Stimulated activated CD8-positive, alpha-beta memory T cell treated with anti-CD3 and anti-CD28 coated beads, Interleukin-4, amount 100 ng/mL, for 24 hours (primary cell): ENCODE data around the gene HK3.

Experiments used
- DNase-seq: peaks from one replicate; pipeline ENCODE4 v3.0.0-alpha.2; 2020; ENCODE audit warnings: low read depth

The HK3 gene

GRCh38 chr5:176902102-176902814 lies 3.1 kb upstream of the HK3 start:
- DNase-seq = no peak

- DNase-seq = no peak
These were observed 2.3 kb upstream of the HK3 start for GRCh38 chr5:176901260-176902101.

- no peak for DNase-seq
These were observed 1.6 kb upstream of the HK3 start for GRCh38 chr5:176900780-176901204.

- no peak for DNase-seq
These were observed 1.0 kb upstream of the HK3 start for GRCh38 chr5:176899946-176900779.

DNA sequence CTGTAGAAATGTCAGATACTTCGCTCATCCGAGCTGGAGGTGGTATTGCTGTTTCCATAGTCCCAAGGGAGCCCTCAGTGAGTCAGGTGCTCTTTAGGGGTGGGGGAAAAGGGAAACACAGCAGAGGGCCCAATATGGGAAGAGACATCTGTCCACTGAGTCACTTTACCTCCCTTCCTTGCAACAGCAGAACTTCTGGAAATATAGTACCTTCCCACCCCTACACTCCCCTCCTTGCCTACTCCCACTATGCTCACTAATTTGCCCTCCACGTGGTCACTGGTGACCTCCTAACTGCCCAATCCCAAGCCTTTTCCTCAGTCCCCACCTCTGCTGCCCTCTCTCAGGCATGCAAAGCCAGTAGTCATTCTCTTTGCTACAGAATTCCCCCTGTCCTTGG lies 1.9 kb downstream of the HK3 start:
- DNase-seq = no peak

DNA sequence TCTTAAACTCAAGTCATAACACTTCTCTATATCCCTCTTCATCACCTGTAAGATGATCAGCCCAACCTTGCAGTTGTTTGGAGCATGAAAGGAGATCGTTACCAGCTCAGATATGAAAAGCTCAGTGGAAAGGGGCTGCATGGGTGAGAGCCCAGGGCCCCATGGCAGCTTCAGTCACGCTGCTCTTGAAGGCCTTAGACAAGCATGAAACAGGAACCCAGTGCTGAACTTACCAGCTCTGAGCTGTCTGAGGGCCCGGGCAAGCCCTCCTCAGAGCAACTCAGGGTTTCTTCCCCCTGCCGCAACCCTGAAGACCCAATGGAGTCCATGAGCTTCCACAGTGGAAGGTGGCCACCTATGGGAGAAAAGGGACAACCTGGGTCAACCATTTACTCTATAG lies 3.3 kb downstream of the HK3 start:
- DNase-seq = no peak

GRCh38 chr5:176894298-176894697 lies 4.8 kb downstream of the HK3 start:
- DNase-seq = no peak

DNA sequence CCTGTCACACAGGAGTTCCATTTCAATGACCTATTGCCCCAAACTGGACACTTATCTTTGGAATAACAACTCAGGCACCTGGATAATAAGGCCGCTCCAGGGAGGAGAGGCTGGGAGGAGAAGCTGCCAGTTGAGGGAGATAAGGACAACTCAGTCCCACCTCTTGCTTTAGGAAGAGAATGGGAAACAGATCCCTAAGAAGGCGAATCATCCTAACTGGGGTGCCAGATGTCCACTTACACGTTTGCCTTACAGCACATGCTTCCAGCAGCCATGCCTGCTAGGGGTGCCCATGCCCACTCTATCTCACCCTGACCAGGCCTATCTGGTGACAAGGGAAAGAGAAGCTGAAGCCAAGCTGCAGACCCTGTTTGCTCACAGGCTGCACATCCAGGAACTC lies 6.5 kb downstream of the HK3 start:
- no peak for DNase-seq

DNA sequence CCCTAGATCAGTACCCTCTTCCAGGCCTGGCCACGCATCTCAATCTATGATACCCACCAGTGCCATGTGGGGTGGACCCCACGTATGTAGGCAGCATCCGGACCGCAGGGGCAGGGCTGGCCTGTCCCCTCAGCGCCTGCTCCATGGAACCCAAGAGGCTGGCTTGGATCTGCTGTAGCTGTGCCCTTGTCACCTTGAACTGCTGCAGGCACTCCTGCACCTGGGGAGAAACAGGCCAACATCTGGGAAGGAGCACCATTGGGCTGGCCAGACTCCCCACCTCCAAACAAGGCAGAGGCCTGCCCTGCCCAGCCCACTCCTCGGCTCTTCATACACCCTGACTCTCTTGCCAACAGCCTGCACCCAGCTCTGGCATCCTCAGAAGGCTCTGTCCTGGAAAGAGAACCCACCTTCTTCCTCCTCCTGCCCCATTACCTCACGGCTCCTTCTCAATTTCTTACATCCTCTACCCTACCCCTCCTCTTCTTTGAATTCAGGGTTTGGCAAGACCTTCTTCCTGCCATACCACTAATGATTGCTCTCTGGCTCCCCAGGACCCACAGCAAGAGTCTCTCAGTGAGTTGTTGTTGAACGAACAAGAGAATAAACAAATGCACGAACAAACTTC lies 7.7 kb downstream of the HK3 start:
- DNase-seq = no peak

DNA sequence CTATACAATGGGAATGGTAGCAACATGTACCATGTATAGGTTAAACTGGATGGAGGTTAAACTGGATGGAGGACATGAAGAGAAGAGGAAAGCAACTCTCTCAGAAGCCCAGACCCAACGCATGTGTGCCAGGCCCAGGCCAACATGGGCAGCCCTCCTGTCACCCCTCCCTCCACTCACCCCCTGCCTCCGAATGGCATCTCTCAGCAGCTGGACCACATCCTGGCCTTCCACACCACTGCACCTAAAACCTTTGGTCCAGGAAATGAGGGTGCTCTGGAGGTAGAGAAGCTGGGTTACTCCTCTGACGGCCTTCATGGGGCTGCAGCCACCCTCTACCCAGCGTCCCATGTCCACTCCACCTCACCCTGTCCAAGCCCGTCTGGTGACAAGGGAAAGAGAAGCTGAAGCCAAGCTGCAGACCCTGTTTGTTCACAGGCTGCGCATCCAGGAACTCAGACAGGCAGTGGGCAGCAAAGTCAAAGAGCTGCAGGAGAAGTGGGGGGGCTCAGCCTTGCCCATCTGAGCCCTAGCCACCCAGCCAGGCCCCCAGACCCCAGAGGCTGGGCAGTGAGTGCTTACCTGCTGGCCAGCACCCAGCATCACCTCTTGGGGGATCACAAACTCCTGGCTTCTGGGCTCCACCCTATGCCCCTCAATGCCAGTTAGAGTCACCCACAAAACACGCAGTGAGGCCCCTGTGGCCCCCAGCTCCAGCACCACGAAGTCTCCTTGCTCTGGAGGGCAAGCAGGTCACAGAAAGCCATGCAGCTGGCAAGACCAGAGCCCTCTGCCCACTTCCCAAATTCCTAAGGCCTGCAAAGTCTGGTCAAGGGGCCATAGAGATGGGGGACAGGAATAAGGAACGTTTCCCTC lies 8.5 kb downstream of the HK3 start:
- no peak for DNase-seq

- DNase-seq = no peak
These were observed 9.5 kb downstream of the HK3 start for GRCh38 chr5:176889321-176890280.

DNA sequence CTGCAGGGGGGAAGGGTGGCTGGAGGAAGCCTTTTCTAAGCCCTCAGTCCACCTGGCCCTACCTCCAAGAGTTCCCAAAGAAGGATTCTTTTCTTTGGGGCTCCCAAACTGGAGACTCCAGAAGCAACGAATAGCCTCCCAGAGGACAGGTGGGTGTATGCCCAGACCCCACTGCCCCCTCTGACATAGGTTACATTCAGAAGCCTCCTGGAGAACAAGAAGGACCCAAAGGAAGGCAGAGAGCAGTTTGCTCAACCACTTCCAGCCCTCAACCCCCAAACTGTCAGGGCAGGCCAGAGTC lies 10.3 kb downstream of the HK3 start:
- DNase-seq = no peak

DNA sequence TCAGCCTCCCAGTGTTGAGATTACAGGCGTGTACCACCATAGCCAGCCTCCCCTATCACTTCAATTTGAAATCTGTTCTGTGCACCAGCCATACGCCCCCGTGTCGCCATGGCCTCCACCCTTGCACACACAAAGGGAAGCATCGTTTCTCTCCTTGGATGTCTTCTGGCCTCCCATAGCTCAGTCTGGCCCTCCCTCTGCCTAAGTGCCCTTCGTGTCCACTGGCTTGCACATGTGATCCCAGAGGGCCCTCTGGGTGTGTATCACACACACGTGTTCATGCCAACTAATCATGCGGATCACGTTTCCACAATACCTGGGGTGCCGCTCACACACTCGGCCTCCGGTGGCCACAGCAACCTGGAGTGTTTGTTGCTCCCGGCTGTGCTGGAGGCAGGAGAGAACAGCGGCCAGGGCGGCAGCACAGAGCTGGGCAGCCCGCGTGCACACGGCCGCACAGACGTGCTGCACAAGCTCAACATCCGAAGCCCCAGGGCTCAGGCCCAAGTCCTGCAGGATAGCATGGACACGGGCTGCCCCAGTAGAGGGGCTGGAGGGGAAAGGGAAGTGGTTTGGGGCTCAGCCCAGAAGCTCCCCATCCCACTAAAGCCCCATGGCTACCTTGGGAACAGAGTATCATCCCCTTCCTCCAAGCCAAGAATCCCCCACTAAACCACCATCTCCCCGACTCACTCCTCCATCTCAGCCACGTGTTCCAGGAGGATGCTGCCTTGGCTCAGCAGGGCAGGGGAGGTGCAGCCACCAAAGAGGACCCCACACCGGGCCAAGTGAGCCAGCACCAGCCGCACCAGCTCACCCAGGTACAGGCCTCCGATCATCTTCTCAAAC lies 10.9 kb downstream of the HK3 start:
- DNase-seq = no peak

DNA sequence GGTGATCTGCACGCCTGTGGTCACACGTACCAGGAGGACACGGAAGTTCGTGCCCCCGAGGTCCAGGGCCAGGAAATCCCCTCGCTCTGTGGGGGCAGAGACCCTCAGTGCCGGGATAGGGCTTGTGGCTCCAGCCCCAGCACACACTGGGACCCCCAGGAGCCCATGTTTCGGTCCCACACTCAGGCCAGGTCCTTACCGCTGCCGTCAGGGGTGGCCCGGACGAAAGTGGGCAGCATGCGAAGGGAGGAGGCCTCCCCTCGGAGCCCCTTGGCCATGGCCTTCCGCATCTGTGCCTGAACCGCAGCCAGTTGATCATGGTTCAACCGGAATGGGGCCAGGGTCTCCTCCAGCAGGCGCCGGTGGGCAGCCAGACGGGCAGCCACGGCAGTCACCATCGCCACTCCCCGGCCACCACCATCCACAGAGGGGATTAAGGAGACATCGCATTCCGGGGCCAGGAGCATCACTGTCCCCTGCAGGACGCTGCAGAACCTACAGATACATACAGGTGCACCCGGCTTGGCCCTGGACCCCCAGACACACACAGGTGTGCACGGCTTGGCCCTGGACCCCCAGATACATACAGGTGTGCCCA lies 11.8 kb downstream of the HK3 start:
- DNase-seq = no peak

DNA sequence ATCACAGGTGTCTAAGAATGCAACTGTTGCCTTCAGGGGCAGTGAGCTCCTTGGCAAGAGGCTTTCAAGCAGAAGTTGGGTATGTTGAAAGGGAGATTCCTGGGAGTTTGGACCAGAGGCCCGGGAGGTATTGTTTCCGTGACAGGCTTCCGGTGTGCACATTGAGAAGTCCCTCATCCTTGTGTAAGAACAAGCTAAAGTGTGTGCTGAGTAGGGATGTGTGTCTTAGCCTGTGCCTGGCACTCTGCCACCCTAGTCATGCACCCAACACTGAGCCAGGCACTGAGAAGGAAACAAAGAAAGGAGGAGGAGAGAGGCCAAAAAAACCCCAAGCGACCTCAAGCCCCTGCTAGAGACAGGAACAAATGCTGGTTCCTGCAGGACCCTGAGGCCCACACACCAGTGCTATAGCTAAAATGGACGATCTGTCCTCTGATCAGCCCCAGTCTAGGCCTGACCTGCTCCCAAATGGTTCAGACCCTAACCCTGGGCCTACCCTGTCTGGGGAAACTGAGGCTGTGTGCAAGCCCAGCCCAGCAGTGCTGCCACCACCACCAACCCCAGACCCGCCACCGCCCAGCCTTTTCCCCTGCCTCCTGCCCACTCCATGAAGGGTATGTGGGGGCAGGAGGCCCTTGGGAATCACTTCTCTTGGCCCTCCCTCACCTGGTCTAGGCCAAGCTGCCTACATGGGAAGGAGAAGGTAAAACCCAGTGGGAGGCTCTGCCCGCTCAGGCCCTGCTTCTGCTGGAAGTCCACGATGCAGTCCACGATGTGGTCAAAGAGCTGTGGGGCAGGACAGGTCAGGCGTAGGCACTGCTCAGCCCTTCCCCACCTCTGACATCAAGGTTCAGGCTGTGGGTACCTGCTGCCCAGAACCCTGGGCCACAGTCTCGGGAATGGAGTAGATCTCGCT lies 12.6 kb downstream of the HK3 start:
- DNase-seq = no peak

- no peak for DNase-seq
These were observed 14.6 kb downstream of the HK3 start for GRCh38 chr5:176884571-176884890.

DNA sequence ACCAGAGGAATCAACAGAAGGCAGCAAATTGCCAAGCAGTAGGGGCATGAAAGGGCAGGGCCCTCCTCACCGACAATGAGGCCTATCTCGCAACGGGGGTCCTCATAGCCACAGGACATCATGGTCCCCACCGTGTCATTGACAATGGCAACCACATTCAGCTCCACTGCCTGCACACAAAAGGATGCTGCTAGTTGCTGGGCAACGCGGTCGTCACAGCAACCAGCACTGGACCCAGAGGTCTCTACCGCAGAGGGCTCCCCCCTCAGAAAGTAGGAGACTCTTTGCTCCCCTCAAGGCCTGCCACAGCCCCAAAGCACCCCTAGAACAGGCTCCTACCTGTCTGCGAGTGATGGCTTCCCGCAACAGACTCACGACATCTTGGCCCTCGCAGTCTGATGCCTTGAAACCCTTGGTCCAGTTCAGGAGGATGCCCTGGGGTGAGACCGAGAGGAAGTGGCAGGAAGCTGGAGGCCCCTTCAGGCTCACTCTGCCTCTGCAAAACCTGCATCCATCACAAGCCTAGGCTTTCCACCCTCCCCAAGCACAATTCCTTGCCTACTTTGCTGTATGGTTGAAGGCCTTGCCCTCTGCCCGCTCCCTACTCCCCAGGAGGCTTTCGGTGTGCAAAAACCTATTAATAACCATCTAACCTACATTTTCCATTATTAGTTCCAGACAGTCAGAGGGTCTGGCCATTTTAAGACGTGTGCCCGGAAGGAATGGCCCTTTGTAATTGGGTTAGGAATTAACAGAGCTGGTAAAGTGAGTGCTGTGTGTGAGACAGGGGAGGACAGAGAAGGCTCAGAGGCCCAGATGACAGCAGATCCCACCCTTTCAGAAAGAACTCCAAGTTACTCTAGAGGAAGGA lies 15.2 kb downstream of the HK3 start:
- DNase-seq = no peak
